Nephron progenitor cell (in vitro differentiated cells): ENCODE data around the gene ELOVL6.

Source experiments
- DNase-seq: peaks from one replicate; pipeline ENCODE4 v3.0.0; 2021
- H3K27ac Mint-ChIP-seq: 2 replicates; pipeline ENCODE4 v1.8.0; 2021; ENCODE audit warnings: mild to moderate bottlenecking, moderate library complexity, mixed read lengths
- H3K27me3 Mint-ChIP-seq: 2 replicates; pipeline ENCODE4 v1.8.0; 2021; ENCODE audit warnings: mild to moderate bottlenecking, low read depth, mixed read lengths; ENCODE audit not compliant: poor library complexity
- H3K36me3 Mint-ChIP-seq: 2 replicates; pipeline ENCODE4 v1.8.0; 2021; ENCODE audit warnings: low read depth, mixed read lengths
- H3K4me1 Mint-ChIP-seq: 2 replicates; pipeline ENCODE4 v1.8.0; 2021; ENCODE audit warnings: mixed read lengths
- H3K4me3 Mint-ChIP-seq: 2 replicates; pipeline ENCODE4 v1.8.0; 2021; ENCODE audit warnings: mild to moderate bottlenecking, moderate library complexity, mixed read lengths
- H3K9me3 Mint-ChIP-seq: 2 replicates; pipeline ENCODE4 v1.8.0; 2021; ENCODE audit warnings: mild to moderate bottlenecking, moderate library complexity, mixed read lengths
- TF ChIP-seq, protein P1 (sequence below): fragments of 200-600 bp; sonication (generic); IDR thresholded peaks from 2 replicates; pipeline ENCODE4 v1.5.0; 2021; ENCODE audit warnings: antibody characterized with exemption

The ELOVL6 gene

DNA sequence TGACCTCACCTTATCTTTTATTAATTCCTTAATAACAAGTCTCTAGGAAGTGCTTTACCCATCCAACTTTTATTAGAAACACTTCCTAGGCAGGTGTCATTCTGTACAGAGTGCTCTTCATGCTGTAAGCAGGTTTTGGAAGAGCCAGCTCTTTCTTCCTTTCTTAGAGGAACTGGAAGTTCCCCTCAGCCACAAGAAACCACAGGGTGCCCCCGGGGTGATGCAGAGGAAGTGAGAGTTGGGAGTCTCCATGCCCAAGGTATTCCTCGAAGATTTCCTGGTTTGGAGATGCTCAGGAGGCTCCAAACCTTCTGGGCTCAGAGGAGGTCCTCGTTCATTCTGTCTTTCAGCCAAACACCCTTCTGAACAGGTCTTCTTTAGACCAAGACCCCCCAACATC, 201.9 kb downstream of the ELOVL6 start:
- H3K27me3 Mint-ChIP-seq, result peaks cover 11% of the 10 kb centered on the region
- H3K4me1 Mint-ChIP-seq, result peaks cover 10% of the 10 kb centered on the region
- no peak overlapping the region for H3K27ac Mint-ChIP-seq
- H3K36me3 Mint-ChIP-seq, result no peaks in the 10 kb centered on the region
- H3K4me3 Mint-ChIP-seq, result no peak overlapping the region
- no peaks in the 10 kb centered on the region for H3K9me3 Mint-ChIP-seq
- DNase-seq, result no peak
- TF ChIP-seq, protein P1, sequence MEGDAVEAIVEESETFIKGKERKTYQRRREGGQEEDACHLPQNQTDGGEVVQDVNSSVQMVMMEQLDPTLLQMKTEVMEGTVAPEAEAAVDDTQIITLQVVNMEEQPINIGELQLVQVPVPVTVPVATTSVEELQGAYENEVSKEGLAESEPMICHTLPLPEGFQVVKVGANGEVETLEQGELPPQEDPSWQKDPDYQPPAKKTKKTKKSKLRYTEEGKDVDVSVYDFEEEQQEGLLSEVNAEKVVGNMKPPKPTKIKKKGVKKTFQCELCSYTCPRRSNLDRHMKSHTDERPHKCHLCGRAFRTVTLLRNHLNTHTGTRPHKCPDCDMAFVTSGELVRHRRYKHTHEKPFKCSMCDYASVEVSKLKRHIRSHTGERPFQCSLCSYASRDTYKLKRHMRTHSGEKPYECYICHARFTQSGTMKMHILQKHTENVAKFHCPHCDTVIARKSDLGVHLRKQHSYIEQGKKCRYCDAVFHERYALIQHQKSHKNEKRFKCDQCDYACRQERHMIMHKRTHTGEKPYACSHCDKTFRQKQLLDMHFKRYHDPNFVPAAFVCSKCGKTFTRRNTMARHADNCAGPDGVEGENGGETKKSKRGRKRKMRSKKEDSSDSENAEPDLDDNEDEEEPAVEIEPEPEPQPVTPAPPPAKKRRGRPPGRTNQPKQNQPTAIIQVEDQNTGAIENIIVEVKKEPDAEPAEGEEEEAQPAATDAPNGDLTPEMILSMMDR, result no peak
